Left kidney (tissue), 2 donors: Measurements from ENCODE around the gene YPEL5. TPM values are rescaled to one million over a fixed set of nuclear protein-coding genes. Genes with fewer than 3 reads are reported as not detected.
A peak's percentile ranks its signal among the peaks of the same experiment; 100 is the strongest.

Experiments
- DNase-seq: peaks from one replicate; pipeline ENCODE4 v3.0.0-alpha.2; 2013
- polyA plus RNA-seq: library from polyadenylated mRNA; unstranded; fragments of 120-200 nt; gene quantifications from one replicate; pipeline ENCODE4 v1.2.1, GENCODE V29; 2013; ENCODE audit not compliant: insufficient read length

Gene YPEL5
- polyA plus RNA-seq, 1 donor, result 128 TPM

- no peak for DNase-seq
These were observed 17.5 kb downstream of the YPEL5 start for GRCh38 chr2:30164131-30164925.

GRCh38 chr2:30165050-30165520, 18.3 kb downstream of the YPEL5 start:
- peak; percentile 79 for DNase-seq

GRCh38 chr2:30165617-30166016, 18.8 kb downstream of the YPEL5 start:
- no peak for DNase-seq

DNA sequence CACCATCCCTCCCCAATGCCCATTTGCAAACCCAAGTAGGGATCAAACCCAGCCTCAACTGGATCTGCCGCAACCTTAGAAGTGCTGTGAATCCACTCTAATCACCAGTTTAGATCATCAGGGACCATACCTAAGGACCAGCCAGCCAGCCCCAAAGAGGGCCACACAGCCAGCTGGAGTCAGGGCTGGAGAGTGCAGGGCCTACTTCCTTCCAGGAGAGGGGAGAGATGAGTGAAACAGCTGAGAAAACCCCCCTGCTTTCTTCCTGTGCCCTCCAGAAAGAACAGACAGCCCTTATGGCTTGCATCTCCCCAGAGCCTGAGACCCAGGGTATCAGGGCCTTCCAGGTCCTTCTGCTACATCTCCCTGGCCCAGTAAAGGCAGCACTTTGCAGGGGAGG, 25.8 kb downstream of the YPEL5 start:
- no peak for DNase-seq

GRCh38 chr2:30177440-30177839, 30.6 kb downstream of the YPEL5 start:
- DNase-seq, result no peak

- DNase-seq, result no peak
These were observed 31.1 kb downstream of the YPEL5 start for GRCh38 chr2:30177956-30178355.

DNA sequence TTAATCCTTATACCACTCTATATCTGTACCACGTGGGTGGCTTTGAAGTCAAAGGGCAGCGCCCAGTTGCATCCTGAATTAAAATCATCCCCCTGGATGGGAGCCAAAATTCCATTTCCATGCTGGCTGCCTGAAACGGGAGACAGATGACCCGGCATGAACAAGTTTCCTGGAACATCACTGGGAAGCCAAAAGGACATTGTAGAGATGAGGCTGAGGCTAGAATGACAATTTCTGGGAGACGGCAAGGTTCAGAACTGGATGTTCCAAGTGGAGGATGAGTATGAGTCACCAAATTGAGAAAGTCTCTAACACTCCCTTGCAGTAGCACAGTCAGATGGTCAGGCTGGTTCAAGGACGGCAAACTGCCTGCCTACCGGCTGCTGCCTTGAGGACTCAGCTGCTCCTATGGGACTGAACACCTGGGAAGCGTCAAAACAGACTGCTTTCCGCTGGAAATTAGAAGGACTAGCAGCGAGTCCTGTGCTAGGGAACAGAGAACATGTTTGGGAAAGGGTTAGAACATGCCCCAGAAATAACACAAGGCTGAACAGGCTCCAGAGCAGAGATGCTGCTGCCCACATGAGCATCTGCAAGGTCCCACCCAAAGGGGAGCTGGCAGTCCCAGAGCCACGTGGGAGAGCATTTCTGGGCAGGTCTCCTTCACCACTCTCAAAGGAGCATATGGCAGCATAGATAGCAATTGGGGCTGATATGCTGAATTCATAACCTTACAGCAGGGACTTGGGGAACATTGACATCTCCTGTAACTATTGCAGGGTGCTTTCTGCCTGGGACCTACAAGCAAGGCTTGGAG, 32.0 kb downstream of the YPEL5 start:
- DNase-seq, result no peak

GRCh38 chr2:30179536-30179935, 32.7 kb downstream of the YPEL5 start:
- no peak for DNase-seq

DNA sequence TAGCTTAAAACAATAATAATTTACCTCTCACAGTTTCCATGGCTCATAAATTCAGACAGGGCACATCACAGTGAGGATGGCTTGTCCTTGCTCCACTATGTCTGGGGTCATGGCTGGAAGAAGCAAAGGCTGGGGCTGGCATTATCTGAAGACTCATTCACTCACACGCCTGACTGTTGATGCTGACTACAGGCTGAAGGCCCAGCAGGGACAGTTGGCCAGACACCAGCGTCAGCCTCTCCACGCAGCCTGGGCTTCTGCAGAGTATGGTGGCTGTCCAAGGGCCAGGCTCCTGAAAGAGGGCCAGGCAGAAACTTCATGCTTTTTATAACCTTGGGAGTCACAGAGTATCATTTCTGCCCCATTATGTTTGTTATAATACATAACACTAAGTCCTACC, 33.4 kb downstream of the YPEL5 start:
- DNase-seq, result no peak

GRCh38 chr2:30181176-30181575, 34.4 kb downstream of the YPEL5 start:
- DNase-seq, result no peak

DNA sequence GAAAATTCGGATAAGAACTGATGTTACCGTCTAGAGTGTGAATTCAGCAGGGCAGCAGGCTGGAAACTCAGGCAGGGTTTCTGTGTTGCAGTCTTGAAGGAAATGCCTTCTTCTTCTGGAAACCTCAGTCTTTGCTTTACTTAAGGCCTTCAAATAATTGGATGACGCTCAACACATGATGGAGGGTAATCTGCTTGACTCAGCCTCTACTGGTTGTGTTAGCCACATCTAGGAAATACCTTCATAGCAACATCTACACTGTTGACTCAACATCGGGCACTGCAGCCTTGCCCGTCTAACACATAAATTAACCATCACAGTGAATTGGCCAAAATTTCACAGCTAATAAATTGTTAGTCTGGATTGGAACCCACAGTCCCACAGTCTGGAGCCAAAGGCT, 37.2 kb downstream of the YPEL5 start:
- no peak for DNase-seq

DNA sequence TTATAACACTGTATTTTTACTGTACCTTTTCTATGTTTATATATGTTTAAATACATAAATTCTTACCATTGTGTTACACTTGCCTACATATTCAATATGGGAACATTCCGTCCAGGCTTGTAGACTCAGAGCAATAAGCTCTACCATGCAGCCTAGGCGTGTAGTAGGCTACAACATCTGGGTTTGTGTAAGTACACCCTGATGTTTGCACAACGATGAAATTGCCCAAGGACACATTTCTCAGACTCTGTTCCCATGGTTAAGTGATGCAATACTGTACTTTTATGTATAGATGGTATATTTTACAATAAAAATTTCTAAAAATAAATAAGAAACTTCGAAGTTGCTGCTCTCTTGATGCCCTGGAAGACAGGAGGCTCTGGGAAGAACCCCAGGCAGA, 38.4 kb downstream of the YPEL5 start:
- no peak for DNase-seq

DNA sequence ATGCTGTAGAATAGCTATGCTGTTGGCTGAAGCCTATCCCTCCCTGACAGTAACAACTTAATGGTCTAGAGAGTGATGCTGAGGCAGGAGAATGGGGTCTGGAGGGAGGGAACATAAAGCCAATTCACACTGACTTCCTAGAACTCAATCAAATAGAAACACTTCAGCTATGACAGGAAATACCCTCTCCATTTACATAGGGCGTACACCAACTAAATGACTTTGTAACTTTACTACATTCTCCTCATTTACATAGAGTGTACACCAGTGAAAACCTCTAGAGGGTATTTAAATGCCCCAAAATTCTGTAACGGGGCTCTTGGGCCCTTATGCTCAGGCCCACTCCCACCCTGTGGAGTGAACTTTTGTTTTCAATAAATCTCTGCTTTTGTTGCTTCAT, 41.5 kb downstream of the YPEL5 start:
- no peak for DNase-seq

- DNase-seq, result no peak
These were observed 43.8 kb downstream of the YPEL5 start for GRCh38 chr2:30190637-30191036.

GRCh38 chr2:30191107-30191506, 44.3 kb downstream of the YPEL5 start:
- DNase-seq, result no peak

GRCh38 chr2:30191819-30192271, 45.0 kb downstream of the YPEL5 start:
- no peak for DNase-seq

- no peak for DNase-seq
These were observed 45.5 kb downstream of the YPEL5 start for GRCh38 chr2:30192314-30192713.

- no peak for DNase-seq
These were observed 46.4 kb downstream of the YPEL5 start for GRCh38 chr2:30193104-30193681.

DNA sequence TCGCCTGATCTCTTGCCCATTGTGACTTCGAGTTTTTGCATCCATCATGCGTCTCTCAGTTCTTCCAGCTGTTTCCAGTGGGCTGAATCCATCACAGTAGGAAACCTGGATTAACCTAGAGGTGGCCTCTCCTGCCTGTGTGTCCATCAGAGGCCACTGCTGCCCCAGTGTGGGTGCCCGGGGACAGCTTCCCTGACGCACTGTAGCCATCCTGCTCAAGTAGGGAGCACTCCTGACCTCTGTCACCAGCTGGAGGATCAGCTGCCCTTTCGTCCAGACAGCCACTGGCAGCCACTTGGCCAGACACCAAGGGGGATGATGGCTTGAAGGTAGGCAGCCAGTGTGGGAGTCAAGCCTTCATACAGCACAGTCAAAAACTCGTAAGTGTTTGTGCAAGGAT, 47.6 kb downstream of the YPEL5 start:
- no peak for DNase-seq

DNA sequence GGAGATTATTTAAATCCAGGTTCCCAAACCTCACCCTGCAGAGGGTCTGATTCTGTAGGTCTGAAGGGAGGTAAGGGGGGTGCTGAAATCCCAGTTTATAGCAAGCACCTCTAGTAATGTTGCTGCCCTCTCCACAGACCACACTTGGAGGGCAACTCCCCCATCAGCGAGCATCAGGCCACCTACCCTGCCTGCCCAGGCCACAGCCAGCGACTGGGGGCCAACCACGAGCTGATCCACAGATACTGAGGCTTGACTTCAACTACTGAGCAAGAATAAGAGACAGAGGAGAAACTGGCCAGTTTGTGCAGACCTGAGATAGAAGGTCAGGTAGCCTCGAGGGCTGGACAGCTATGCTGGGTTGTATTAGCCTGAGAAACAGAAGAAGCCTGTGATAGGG, 48.2 kb downstream of the YPEL5 start:
- no peak for DNase-seq

GRCh38 chr2:30197570-30198192, 50.9 kb downstream of the YPEL5 start:
- no peak for DNase-seq

- no peak for DNase-seq
These were observed 55.2 kb downstream of the YPEL5 start for GRCh38 chr2:30201990-30202389.
